ENCODE data around the gene MISP3. TPM values are rescaled to one million over a fixed set of nuclear protein-coding genes. Genes with fewer than 3 reads are reported as not detected.
"Not testable (repeated sequence)": the region's sequence is repeated elsewhere in the genome, so short reads cannot be mapped to it uniquely, and the experiment has no call there.

The MISP3 gene
- total RNA-seq, 1 donor from 2014 or later, result 0.26 TPM

- FAIRE-seq, result not testable (repeated sequence)
Measured at GRCh38 chr19:14042659-14043608, 29.7 kb upstream of the MISP3 start.

GRCh38 chr19:14047866-14048265 is 24.7 kb upstream of the MISP3 start:
- H3K4me3 ChIP-seq (ENCODE audit: low read depth, low read length); DNase-seq (ENCODE audit: low read depth); H3K27me3 ChIP-seq (ENCODE audit: control insufficient read depth, insufficient read depth, low read length); FAIRE-seq; H3K36me3 ChIP-seq (ENCODE audit: control insufficient read depth, insufficient read depth, low read length): not testable (repeated sequence)

More at GRCh38 chr19:14042659-14043608, 29.7 kb upstream of the MISP3 start:
- peak; percentile 64 for TF ChIP-seq CTCF (IDR thresholded peaks at IDR 0.05; ENCODE audit: insufficient read depth, low read length, severe bottlenecking)
- not testable (repeated sequence) for H3K36me3 ChIP-seq (ENCODE audit: control insufficient read depth, insufficient read depth, low read length); H3K4me3 ChIP-seq (ENCODE audit: low read depth, low read length); H3K27me3 ChIP-seq (ENCODE audit: control insufficient read depth, insufficient read depth, low read length)
- DNase-seq (ENCODE audit: low read depth), result peak; percentile 71

- DNase-seq (ENCODE audit: low read depth), result peak; percentile 21
- no peak overlapping the region for H3K4me3 ChIP-seq (ENCODE audit: low read depth, low read length)
- no peaks in the 10 kb centered on the region for H3K36me3 ChIP-seq (ENCODE audit: control insufficient read depth, insufficient read depth, low read length)
- H3K27me3 ChIP-seq (ENCODE audit: control insufficient read depth, insufficient read depth, low read length), result no peaks in the 10 kb centered on the region
- peak; percentile 87 for TF ChIP-seq CTCF (IDR thresholded peaks at IDR 0.05; ENCODE audit: insufficient read depth, low read length, severe bottlenecking)
- no peak for FAIRE-seq
Measured at GRCh38 chr19:14048443-14049153, 24.0 kb upstream of the MISP3 start.

GRCh38 chr19:14050512-14050911 is 22.1 kb upstream of the MISP3 start:
- Histone ChIP-seq H3K4me3 (ENCODE audit: low read depth, low read length) (no peak overlapping the region), H3K27me3 (ENCODE audit: control insufficient read depth, insufficient read depth, low read length) (no peaks in the 10 kb centered on the region), H3K36me3 (ENCODE audit: control insufficient read depth, insufficient read depth, low read length) (no peaks in the 10 kb centered on the region)
- TF ChIP-seq CTCF (IDR thresholded peaks at IDR 0.05; ENCODE audit: insufficient read depth, low read length, severe bottlenecking), result no peak
- FAIRE-seq (no peak), DNase-seq (ENCODE audit: low read depth) (no peak)

GRCh38 chr19:14050961-14051360 is 21.6 kb upstream of the MISP3 start:
- not testable (repeated sequence) for DNase-seq (ENCODE audit: low read depth); FAIRE-seq; H3K4me3 ChIP-seq (ENCODE audit: low read depth, low read length); H3K36me3 ChIP-seq (ENCODE audit: control insufficient read depth, insufficient read depth, low read length); H3K27me3 ChIP-seq (ENCODE audit: control insufficient read depth, insufficient read depth, low read length)

GRCh38 chr19:14051980-14052379 is 20.6 kb upstream of the MISP3 start:
- no peak for TF ChIP-seq CTCF (IDR thresholded peaks at IDR 0.05; ENCODE audit: insufficient read depth, low read length, severe bottlenecking)
- no peaks in the 10 kb centered on the region for H3K36me3 ChIP-seq (ENCODE audit: control insufficient read depth, insufficient read depth, low read length)
- no peak for DNase-seq (ENCODE audit: low read depth)
- no peaks in the 10 kb centered on the region for H3K27me3 ChIP-seq (ENCODE audit: control insufficient read depth, insufficient read depth, low read length)
- H3K4me3 ChIP-seq (ENCODE audit: low read depth, low read length), result no peak overlapping the region
- no peak for FAIRE-seq

Data from bronchial epithelial cell (primary cell).